GM13977 (cell line): Measurements from ENCODE around the gene CYP19A1.

ENCODE experiments used
- DNase-seq: peaks from one replicate; pipeline ENCODE4 v3.0.0; 2012; ENCODE audit warnings: low spot score
- CTCF ChIP-seq: IDR thresholded peaks from 2 replicates; pipeline ENCODE4 v1.5.1; 2012; ENCODE audit warnings: mild to moderate bottlenecking, control low read depth; ENCODE audit not compliant: insufficient read depth; ENCODE audit errors: extremely low read depth, missing control alignments
- in situ Hi-C: fragments of 300-500 bp; cut with MboI; formaldehyde crosslinking; loops from one replicate; pipeline ENCODE4 v1.12.0; 2022; ENCODE audit warnings: low sequenced_read_pairs, low pct_unique_long_range_greater_than_20kb, mixed read lengths, inconsistent platforms; ENCODE audit not compliant: unreplicated experiment

CYP19A1 gene

GRCh38 chr15:51332206-51333147, 5.9 kb downstream of the CYP19A1 start:
- TF ChIP-seq CTCF: no peak
- DNase-seq: no peak
- in situ Hi-C loops: no loop called here

GRCh38 chr15:51331141-51331540, 7.3 kb downstream of the CYP19A1 start:
- in situ Hi-C loops: no loop called here
- TF ChIP-seq CTCF: no peak
- no peak for DNase-seq

- in situ Hi-C loops: no loop called here
- no peak for DNase-seq
- no peak for TF ChIP-seq CTCF
These were observed 9.5 kb downstream of the CYP19A1 start for GRCh38 chr15:51328926-51329325.

GRCh38 chr15:51327081-51327480, 11.3 kb downstream of the CYP19A1 start:
- no peak for TF ChIP-seq CTCF
- in situ Hi-C loops: no loop called here
- no peak for DNase-seq

- DNase-seq: no peak
- in situ Hi-C loops: no loop called here
- no peak for TF ChIP-seq CTCF
These were observed 13.2 kb downstream of the CYP19A1 start for GRCh38 chr15:51325167-51325566.

GRCh38 chr15:51323749-51324148, 14.6 kb downstream of the CYP19A1 start:
- no peak for DNase-seq
- in situ Hi-C loops: no loop called here
- no peak for TF ChIP-seq CTCF
